ENCODE measurements around the gene INF2.

INF2 gene

DNA sequence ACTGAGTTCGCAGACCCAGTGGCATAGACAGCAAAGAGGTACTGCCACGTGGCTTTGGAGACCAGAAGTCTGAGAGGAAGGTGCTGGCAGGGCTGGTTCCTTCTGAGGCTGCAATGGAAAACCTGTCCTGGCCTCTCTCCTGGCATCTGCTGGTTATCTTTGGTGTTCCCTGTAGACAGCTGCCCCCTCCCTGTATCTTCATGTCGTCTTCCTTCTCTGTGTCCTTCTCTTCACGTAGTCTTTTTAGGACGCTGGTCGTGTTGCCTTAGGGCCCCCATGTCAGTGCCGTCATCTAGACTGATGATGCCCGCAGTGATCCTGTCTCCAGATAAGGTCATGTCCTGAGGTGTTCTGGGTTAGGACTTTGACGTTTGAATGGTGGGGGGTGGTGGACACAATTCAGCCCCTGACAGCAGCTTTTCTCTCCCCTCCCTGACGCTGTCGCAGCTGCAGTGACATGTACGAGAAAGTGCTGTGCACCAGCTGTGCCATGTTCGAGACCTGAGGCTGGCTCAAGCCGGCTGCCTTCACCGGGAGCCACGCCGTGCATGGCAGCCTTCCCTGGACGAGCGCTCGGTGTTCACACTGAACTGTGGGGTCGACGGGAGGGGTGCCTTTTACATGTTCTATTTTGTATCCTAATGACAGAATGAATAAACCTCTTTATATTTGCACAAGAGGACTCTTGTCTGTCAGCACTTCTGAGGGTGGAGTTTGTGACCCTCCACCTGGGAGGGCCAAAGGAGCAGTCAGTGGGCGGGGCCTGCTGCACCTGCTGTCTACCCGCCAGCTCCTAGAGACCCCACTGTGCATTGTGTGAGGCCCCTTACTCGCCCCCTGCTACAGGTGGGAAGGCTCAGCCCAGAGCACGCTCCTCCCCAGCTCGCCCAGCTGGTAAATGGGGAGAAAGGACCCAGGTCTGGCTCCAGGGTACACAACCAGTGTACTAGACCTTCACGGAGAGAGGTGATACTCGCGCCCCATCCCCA is 69.9 kb downstream of the INF2 start:
- TF ChIP-seq, protein P1, sequence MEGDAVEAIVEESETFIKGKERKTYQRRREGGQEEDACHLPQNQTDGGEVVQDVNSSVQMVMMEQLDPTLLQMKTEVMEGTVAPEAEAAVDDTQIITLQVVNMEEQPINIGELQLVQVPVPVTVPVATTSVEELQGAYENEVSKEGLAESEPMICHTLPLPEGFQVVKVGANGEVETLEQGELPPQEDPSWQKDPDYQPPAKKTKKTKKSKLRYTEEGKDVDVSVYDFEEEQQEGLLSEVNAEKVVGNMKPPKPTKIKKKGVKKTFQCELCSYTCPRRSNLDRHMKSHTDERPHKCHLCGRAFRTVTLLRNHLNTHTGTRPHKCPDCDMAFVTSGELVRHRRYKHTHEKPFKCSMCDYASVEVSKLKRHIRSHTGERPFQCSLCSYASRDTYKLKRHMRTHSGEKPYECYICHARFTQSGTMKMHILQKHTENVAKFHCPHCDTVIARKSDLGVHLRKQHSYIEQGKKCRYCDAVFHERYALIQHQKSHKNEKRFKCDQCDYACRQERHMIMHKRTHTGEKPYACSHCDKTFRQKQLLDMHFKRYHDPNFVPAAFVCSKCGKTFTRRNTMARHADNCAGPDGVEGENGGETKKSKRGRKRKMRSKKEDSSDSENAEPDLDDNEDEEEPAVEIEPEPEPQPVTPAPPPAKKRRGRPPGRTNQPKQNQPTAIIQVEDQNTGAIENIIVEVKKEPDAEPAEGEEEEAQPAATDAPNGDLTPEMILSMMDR (IDR thresholded peaks at IDR 0.05; ENCODE audit: low read depth, low read length, missing control alignments) = no peak
- no peak for DNase-seq (ENCODE audit: low read depth)
- no peak overlapping the region for H3K4me3 ChIP-seq (ENCODE audit: low read depth, low read length)

DNA sequence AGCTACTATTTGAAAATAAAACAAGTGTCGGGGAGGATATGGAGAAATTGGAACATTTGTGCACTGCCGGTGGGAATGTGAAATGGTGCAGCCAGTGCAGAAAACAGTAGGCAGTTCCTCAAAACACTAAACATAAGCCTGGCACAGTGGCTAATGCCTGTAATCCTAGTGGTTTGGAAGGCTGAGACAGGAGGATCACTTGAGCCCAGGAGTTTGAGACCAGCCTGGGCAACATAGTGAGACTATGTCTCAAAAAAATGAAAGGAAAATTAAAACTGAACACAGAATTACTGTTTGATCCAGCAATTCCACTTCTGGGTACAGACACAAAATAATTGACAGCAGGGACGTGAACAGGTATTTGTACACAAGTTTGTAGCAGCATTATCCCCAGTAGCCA is 76.1 kb downstream of the INF2 start:
- H3K4me3 ChIP-seq (ENCODE audit: low read depth, low read length) = no peak overlapping the region
- TF ChIP-seq, protein P1 (IDR thresholded peaks at IDR 0.05; ENCODE audit: low read depth, low read length, missing control alignments) = no peak

DNA sequence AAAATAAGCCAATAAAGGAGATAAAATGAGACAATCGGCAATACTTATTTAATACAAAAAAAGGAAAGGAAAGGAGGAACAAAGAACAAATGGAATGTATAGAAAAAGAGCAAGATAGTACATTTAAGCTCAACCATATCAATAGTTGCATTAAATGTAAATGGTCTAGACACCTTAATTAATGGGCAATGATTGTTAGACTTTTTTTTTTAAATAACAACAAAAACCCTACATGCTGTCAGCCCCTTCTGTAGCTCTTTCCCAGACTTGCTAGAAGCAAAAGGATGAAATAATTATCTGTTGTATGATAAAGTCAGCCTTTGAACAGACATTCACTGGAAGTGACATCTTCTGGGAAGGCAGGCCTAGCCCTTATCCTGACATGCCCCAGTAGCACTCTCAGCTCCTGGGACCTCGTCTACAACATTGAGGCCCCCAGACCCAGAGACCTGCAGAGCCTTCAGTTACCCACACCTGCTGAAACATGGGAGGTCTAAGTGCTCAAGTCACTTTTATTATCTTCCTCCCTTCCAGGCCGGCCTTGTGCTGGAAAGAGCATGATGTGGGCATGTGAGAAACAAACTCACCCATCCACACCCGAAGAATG is 76.9 kb downstream of the INF2 start:
- no peak overlapping the region for H3K4me3 ChIP-seq (ENCODE audit: low read depth, low read length)
- no peak for DNase-seq (ENCODE audit: low read depth)
- TF ChIP-seq, protein P1 (IDR thresholded peaks at IDR 0.05; ENCODE audit: low read depth, low read length, missing control alignments) = no peak

More for the DNA sequence above, 76.1 kb downstream of the INF2 start:
- DNase-seq (ENCODE audit: low read depth) = no peak

DNA sequence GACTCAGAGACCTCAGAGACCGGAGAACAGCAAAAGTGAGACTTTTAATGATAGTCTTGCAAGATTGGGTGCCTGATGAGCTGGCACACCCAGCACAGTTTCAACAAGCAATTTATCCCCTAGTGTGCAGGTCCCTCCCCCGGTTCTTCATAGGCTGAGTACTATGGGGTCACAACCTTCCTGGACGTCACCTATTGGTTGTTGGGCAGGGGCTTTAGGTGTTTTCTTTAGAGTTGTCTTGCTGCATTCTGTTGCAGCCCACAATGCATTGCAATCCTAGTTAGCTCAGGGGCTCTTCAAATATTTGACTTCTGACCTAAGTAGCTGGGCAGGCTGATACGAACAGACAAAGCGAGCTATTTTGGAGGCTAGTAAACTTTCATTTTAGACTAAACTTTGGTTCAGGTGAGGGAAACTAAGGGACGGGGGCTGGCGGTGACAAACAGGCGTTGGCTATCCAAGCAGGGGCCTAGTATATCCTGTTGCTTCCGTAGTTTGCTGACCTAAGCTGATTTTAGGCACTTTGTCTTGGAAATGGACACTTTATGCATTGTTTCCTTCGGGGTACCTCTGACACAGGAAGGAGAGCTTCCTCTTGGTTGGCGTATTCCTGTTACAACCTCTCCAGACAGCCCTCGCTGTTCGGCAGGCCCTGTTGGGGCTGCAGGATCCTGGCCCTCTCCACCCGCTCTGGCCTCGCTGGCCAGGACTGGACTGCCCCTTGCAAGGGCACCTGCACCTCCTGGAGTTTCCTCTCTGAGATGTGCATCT is 77.6 kb downstream of the INF2 start:
- H3K4me3 ChIP-seq (ENCODE audit: low read depth, low read length) = no peak overlapping the region
- DNase-seq (ENCODE audit: low read depth) = no peak
- TF ChIP-seq, protein P1 (IDR thresholded peaks at IDR 0.05; ENCODE audit: low read depth, low read length, missing control alignments) = no peak

DNA sequence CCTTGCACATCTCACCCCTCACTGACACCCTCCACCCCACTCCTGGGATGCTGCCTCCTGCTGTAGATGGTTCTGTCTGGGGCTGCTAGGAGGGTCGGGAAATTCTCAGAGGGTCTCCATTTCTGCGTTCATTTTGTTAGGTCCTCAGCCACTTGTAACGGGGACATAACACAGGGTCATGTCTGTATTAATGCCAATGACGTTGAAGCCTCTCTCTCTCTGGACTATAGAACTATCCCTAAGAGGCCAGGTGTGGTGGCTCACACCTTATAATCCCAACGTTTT is 78.2 kb downstream of the INF2 start:
- no peak overlapping the region for H3K4me3 ChIP-seq (ENCODE audit: low read depth, low read length)
- TF ChIP-seq, protein P1 (IDR thresholded peaks at IDR 0.05; ENCODE audit: low read depth, low read length, missing control alignments) = no peak
- no peak for DNase-seq (ENCODE audit: low read depth)

DNA sequence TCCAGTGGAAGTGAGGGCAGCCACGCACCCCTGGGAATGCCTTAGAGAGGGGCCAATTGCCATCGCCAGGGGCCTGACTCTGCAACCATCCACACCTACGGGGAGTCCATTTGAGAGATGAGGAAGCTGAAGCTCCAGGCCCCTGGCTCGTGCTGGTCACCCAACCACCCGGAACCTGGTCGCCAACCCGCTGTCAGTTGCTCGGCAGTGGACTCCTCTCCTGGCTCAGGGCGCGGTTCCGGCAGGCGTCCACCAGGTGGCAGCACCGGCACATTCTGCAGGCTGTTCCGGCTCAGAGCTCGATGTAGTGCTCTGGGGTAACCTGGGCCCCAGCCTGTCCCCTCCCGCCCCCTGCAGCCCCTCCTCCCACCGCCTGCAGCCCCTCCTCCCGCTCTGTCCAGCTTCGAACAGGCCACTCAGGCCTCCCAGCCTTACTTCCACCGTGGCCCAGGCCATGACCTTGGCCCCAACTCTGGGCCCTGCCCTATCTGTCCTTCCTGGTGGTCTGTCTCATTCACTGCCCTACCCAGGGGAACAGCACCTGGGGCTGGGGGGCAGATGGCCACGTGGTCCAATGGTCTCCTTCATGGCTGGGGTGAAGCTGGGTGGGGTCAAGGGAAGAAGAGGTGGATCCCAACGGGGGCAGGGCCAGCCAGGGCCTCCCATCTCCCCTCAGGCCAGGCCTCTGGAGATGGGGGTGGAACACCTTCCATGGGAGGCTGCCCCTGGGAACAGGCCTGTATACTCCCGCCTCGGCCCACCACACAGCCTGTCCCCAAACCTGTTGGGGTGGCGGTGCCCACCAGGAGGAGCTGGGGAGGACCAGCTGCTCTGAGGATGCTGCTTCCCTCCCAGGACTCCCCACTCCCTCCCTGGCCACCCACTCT is 79.3 kb downstream of the INF2 start:
- TF ChIP-seq, protein P1 (IDR thresholded peaks at IDR 0.05; ENCODE audit: low read depth, low read length, missing control alignments) = peak; percentile 93
- DNase-seq (ENCODE audit: low read depth) = peak; percentile 24
- no peak overlapping the region for H3K4me3 ChIP-seq (ENCODE audit: low read depth, low read length)
